ENCODE results near the gene ZNF296. TPM values are rescaled to one million over a fixed set of nuclear protein-coding genes. Genes with fewer than 3 reads are reported as not detected.
A peak's percentile ranks its signal among the peaks of the same experiment; 100 is the strongest.

The ZNF296 gene
- total RNA-seq, 1 donor from 2014 or later, result not detected

- Histone ChIP-seq H3K4me3 (no peak overlapping the region), H3K9me3 (replicated peaks) (no peaks in the 10 kb centered on the region), H3K4me1 (peaks cover 82% of the 10 kb centered on the region), H3K36me3 (no peaks in the 10 kb centered on the region), H3K27ac (replicated peaks) (no peak overlapping the region), H3K27me3 (ENCODE audit: low read depth) (no peaks in the 10 kb centered on the region)
- no peak for TF ChIP-seq CTCF (IDR thresholded peaks at IDR 0.05; ENCODE audit: borderline replicate concordance)
- intact Hi-C loops (cut with micrococcal nuclease), result no loop called here
- DNase-seq, result no peak
Measured at GRCh38 chr19:45101806-45102205, 25.5 kb upstream of the ZNF296 start.

DNA sequence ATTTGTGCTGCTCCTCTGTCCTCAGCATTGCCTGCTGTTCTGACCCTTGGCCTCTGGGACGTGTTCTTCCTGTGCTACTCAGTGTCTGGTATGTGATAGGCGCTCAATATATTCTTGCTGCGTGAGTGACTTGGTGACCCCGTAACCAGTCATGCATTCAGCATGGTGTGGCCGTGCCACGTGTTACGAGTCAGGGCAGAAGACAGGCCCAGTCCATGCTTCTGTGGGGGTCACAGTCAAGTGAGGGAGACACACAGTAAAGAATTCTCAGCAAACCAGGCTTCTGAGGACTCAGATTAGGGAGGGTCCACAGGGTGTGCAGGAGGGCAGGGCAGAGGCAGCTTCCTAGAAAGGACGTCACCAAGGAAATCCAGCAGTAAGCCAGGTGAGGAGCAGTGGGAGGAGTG lies 24.6 kb upstream of the ZNF296 start:
- no peak for DNase-seq
- H3K4me3 ChIP-seq, result no peak overlapping the region
- no peaks in the 10 kb centered on the region for H3K27me3 ChIP-seq (ENCODE audit: low read depth)
- no peak overlapping the region for H3K27ac ChIP-seq (replicated peaks)
- TF ChIP-seq CTCF (IDR thresholded peaks at IDR 0.05; ENCODE audit: borderline replicate concordance), result no peak
- no peaks in the 10 kb centered on the region for H3K9me3 ChIP-seq (replicated peaks)
- intact Hi-C loops (cut with micrococcal nuclease), result no loop called here
- peaks cover 92% of the 10 kb centered on the region for H3K4me1 ChIP-seq
- no peaks in the 10 kb centered on the region for H3K36me3 ChIP-seq

- intact Hi-C loops (cut with micrococcal nuclease), result no loop called here
- H3K36me3 ChIP-seq, result no peaks in the 10 kb centered on the region
- H3K27ac ChIP-seq (replicated peaks), result no peak overlapping the region
- H3K9me3 ChIP-seq (replicated peaks), result no peaks in the 10 kb centered on the region
- no peak for DNase-seq
- no peaks in the 10 kb centered on the region for H3K27me3 ChIP-seq (ENCODE audit: low read depth)
- H3K4me1 ChIP-seq, result peaks cover 95% of the 10 kb centered on the region
- no peak overlapping the region for H3K4me3 ChIP-seq
- TF ChIP-seq CTCF (IDR thresholded peaks at IDR 0.05; ENCODE audit: borderline replicate concordance), result no peak
Measured at GRCh38 chr19:45100201-45100600, 23.9 kb upstream of the ZNF296 start.

DNA sequence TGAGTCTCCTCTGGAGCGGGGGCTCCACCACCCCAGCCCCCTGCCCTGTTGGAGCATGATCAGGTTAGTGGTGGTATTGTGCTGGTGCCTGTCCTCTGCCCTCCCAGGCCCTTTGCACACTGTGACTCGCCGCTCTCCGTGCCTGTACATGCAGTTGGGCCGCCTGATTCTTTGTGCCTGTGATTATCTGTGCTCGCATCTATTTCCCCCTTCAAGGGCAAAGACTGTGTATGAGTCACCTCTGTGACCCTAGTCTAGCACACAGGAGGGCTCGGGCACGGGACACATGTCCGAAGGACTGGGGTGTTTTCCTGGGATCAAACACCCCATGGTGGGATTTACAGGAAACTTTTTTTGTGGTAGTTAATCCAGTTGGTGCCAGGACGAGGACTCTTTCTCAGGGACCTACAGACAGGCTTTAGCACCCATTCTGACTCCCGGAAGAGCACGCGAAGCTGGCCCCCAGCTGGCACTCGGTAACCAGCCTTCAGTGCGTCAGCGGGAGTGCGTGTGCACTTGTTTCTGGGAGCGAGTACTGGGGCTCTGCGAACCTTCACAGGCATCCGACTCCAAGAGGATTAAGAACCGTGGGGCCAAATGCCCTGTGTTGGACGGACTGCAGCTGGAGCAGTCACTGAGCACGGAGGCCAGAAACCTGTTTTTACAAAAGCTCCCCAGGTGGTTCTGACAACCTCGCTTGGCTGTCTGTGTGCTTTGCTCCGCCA lies 23.4 kb upstream of the ZNF296 start:
- no peaks in the 10 kb centered on the region for H3K27me3 ChIP-seq (ENCODE audit: low read depth)
- intact Hi-C loops (cut with micrococcal nuclease), result no loop called here
- H3K4me3 ChIP-seq, result no peak overlapping the region
- peaks cover 95% of the 10 kb centered on the region for H3K4me1 ChIP-seq
- no peaks in the 10 kb centered on the region for H3K9me3 ChIP-seq (replicated peaks)
- H3K36me3 ChIP-seq, result no peaks in the 10 kb centered on the region
- DNase-seq, result no peak
- H3K27ac ChIP-seq (replicated peaks), result peak overlapping the region; percentile 65
- TF ChIP-seq CTCF (IDR thresholded peaks at IDR 0.05; ENCODE audit: borderline replicate concordance), result no peak

DNA sequence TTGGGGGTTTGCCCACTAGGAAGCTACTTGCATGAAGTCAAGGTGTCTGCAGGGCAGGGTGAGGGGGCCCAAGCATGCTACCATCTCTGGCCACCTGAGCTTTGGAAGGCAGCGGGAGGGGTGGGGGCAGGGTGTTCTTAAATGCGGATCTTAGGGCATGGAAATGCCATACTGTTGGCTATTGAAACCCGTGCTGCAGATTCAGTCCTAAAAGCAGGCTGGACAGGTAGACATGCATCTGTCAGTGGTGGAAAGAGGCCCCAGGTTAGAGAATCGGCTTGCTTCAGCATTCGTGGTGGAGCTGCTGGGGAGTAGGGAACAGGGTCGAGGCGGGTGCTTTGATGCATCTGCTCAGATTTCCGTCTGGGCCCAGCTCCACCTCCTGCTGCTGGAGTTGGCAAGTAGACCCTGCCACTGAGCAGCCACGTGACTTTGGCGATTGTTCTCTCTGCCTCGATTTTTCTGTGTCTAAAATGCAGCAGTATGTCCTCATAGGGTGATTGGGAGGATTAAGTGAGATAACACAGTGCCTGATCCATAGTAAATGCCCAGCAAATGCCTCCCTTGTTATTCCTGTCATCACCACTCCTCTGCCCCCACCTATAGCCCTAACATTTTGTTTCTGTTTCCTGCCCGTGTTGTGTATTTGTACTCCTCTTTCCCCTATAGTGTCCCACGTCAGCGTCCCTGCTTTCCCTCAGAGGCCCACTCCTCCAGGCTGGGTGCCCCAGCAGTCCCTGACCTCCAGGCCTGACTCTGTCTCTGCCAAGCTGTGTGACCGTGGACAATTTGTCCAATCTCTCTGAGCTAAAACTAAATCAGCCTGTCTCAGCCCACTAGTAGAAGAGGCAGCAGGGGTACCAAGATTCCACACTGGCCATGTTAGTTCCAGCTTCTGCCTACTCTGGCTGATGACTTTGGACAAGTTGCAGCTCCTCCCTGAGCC lies 22.5 kb upstream of the ZNF296 start:
- Histone ChIP-seq H3K4me1 (peaks cover 95% of the 10 kb centered on the region), H3K9me3 (replicated peaks) (no peaks in the 10 kb centered on the region), H3K36me3 (no peaks in the 10 kb centered on the region), H3K27ac (replicated peaks) (peak overlapping the region; percentile 65), H3K27me3 (ENCODE audit: low read depth) (no peaks in the 10 kb centered on the region), H3K4me3 (no peak overlapping the region)
- DNase-seq, result peak; percentile 45
- intact Hi-C loops (cut with micrococcal nuclease), result no loop called here
- no peak for TF ChIP-seq CTCF (IDR thresholded peaks at IDR 0.05; ENCODE audit: borderline replicate concordance)

Measured in left ventricle myocardium inferior (tissue), 1 donor.